GM12864 (cell line): ENCODE data around the gene BPTF.

Experiments used
- DNase-seq: peaks from one replicate; pipeline ENCODE4 v3.0.0-alpha.2; 2011; ENCODE audit warnings: low read depth
- H3K4me3 ChIP-seq: 2 replicates; pipeline ENCODE4 v1.5.1; 2011; ENCODE audit warnings: mild to moderate bottlenecking, low read depth, low read length, control low read depth
- TF ChIP-seq, protein P1 (sequence below): IDR thresholded peaks from 2 replicates; pipeline ENCODE4 v1.5.1; 2011; ENCODE audit warnings: low read depth, mild to moderate bottlenecking, moderate library complexity, low read length, control low read depth, inconsistent platforms; ENCODE audit errors: missing control alignments

The BPTF gene

GRCh38 chr17:67982686-67983382 is 157.5 kb downstream of the BPTF start:
- H3K4me3 ChIP-seq = no peak overlapping the region
- TF ChIP-seq, protein P1, sequence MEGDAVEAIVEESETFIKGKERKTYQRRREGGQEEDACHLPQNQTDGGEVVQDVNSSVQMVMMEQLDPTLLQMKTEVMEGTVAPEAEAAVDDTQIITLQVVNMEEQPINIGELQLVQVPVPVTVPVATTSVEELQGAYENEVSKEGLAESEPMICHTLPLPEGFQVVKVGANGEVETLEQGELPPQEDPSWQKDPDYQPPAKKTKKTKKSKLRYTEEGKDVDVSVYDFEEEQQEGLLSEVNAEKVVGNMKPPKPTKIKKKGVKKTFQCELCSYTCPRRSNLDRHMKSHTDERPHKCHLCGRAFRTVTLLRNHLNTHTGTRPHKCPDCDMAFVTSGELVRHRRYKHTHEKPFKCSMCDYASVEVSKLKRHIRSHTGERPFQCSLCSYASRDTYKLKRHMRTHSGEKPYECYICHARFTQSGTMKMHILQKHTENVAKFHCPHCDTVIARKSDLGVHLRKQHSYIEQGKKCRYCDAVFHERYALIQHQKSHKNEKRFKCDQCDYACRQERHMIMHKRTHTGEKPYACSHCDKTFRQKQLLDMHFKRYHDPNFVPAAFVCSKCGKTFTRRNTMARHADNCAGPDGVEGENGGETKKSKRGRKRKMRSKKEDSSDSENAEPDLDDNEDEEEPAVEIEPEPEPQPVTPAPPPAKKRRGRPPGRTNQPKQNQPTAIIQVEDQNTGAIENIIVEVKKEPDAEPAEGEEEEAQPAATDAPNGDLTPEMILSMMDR = no peak
- DNase-seq = no peak

GRCh38 chr17:67983383-67983688 is 158.0 kb downstream of the BPTF start:
- TF ChIP-seq, protein P1 = no peak
- no peak overlapping the region for H3K4me3 ChIP-seq
- DNase-seq = no peak

DNA sequence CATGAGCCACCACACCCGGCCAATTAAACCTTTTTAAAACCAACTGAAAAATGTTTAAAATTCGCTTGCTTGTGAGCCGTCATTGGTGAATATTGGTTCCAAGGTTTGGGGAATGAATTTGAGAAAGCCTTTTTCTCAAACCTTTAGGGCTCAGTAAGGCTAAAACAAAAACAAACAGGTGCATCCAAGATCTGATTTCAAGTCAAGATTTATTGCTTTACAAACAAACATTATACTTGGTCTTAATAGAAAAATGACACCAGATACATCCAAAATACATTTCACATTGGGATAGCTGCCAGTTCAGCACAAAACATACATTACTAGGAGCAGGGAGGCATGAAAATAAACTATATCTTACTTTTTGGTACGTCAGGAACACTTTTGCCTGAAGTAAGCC is 165.6 kb downstream of the BPTF start:
- H3K4me3 ChIP-seq = no peak overlapping the region
- TF ChIP-seq, protein P1 = no peak
- no peak for DNase-seq

DNA sequence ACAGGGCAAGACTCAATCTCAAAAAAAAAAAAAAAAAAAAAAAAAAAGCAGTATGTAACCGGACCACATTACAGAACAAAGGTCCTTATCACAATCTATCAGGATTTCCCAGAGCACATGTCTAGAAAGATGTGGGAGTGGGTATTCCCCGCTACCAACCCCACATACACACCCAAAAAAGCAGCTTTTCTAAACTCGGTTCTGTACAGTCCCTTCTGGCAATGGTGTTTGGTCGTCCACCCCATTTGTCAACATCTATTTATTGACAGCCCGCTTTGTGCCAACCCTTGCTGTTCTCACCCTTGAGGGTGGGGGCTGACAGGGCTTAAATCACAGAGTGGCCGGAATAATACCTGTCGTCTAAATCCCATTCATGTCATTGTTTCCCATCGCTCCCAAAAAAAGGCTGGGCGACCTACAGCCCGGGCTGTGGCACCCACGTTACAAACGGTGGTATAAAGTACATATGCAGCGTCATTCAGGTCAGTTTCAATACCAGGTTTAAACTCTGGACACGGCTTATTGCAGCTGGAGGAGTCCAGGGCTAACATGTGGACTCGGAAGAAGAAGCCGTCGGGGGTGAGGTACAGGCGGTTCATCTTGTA is 167.3 kb downstream of the BPTF start:
- H3K4me3 ChIP-seq = peak overlapping the region; percentile 82
- DNase-seq = no peak
- TF ChIP-seq, protein P1 = no peak

DNA sequence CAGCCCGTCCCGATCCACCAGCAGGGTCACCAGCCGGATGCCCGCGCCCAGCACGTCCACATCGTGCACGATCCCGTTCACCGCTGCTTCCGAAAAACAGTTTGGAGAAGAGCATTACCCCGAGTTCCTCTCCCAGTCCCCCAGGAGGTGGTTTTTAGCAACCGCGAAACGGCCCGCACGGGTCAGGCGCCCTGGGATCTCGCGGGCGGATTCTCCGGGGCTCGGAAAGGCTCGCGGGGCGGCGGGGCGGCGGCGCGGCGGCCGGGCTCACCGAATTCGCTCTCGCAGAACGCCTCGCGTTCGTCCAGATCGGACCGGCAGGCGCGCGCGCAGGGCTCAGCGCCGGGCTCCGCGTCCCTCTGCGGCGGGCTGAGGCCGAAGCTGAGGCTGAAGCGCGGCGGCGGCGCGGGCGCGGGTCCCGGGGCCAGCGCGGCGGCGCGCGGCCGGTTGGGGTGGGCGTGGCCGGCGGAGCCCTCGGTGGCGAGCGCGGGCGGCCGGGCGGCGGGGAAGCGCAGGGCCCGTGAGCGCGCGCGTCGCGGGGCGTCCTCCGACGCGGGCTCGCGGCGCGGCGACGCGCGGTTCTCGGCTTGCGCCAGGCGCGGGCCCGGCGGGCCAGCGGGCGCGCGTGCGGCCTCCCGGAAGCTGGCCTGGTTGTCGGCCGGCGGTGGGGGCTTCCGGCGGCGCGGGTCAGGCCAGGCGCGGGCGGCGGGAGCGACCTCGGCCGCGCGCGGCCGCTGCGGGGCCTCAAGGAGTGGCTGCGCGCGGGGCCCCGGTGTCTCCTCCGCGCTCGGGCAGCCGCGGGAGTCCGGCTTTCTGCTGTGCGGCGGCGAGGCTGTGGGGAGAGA is 168.1 kb downstream of the BPTF start:
- DNase-seq = no peak
- TF ChIP-seq, protein P1 = no peak
- H3K4me3 ChIP-seq = peak overlapping the region; percentile 83

- TF ChIP-seq, protein P1 = no peak
- peak overlapping the region; percentile 83 for H3K4me3 ChIP-seq
- no peak for DNase-seq
Measured at GRCh38 chr17:67993998-67994361, 168.7 kb downstream of the BPTF start.
